Measurements from ENCODE around the gene PRR35.
A peak's percentile ranks its signal among the peaks of the same experiment; 100 is the strongest.

The PRR35 gene

GRCh38 chr16:585351-585750 lies 25.2 kb downstream of the PRR35 start:
- H3K4me3 ChIP-seq (ENCODE audit: low read length): no peak overlapping the region
- no peak for DNase-seq (ENCODE audit: low read depth)
- peak; percentile 2 for TF ChIP-seq CTCF (conservative IDR thresholded peaks at IDR 0.05; ENCODE audit: low read depth, low read length)

GRCh38 chr16:586047-586644 lies 26.0 kb downstream of the PRR35 start:
- no peak for TF ChIP-seq CTCF (conservative IDR thresholded peaks at IDR 0.05; ENCODE audit: low read depth, low read length)
- no peak overlapping the region for H3K4me3 ChIP-seq (ENCODE audit: low read length)
- no peak for DNase-seq (ENCODE audit: low read depth)

- H3K4me3 ChIP-seq (ENCODE audit: low read length): no peak overlapping the region
- no peak for DNase-seq (ENCODE audit: low read depth)
- TF ChIP-seq CTCF (conservative IDR thresholded peaks at IDR 0.05; ENCODE audit: low read depth, low read length): no peak
Observed at GRCh38 chr16:586645-587590, 26.7 kb downstream of the PRR35 start.

GRCh38 chr16:588639-588888 lies 28.4 kb downstream of the PRR35 start:
- no peak for TF ChIP-seq CTCF (conservative IDR thresholded peaks at IDR 0.05; ENCODE audit: low read depth, low read length)
- H3K4me3 ChIP-seq (ENCODE audit: low read length): peak overlapping the region; percentile 76
- no peak for DNase-seq (ENCODE audit: low read depth)

- H3K4me3 ChIP-seq (ENCODE audit: low read length): peak overlapping the region; percentile 76
- no peak for TF ChIP-seq CTCF (conservative IDR thresholded peaks at IDR 0.05; ENCODE audit: low read depth, low read length)
- peak; percentile 72 for DNase-seq (ENCODE audit: low read depth)
Observed at GRCh38 chr16:588889-589657, 28.9 kb downstream of the PRR35 start.

GRCh38 chr16:589658-590187 lies 29.5 kb downstream of the PRR35 start, which contains the start of gene RAB40C:
RAB40C (plus strand) TSS chr16:590066; CDS start chr16:590292, 226 bp downstream.
- TF ChIP-seq CTCF (conservative IDR thresholded peaks at IDR 0.05; ENCODE audit: low read depth, low read length): peak; percentile 4
- DNase-seq (ENCODE audit: low read depth): peak; percentile 88
- H3K4me3 ChIP-seq (ENCODE audit: low read length): peak within 1 kb of the TSS; percentile 76
